Measurements from ENCODE around the gene NRIP1.

Gene NRIP1

DNA sequence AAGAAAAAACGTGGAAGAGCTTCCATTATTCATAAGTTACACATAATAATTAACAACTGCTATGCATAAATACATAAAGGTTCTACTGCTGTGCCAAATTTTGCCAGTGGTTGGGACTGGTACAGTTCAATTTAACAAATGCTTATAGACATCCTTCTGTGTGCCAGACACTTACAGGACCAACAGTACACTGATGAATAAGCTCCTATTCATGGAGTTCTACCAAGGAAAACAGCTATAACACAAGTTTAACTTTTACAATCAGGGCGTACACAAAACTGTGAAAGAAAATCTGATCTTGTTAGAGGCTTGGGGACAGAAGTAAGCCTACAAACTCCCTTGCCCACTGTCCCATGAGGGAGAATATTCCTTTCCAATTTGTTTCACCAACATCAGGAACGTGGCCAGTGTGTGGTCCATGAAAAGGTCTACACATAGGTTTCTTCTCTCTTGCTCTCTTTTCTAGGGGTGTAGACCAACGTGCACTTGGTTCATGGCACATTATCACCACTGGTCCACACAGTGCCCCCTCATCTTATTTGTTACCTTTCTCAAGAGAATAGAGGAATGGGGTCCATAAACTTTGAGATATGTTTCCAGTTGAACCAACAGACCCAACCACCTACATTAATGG lies 10.1 kb downstream of the NRIP1 start:
- Histone ChIP-seq H3K4me2 (no peak overlapping the region), H3K4me1 (ENCODE audit: low read depth, poor library complexity, severe bottlenecking) (no peaks in the 10 kb centered on the region)

DNA sequence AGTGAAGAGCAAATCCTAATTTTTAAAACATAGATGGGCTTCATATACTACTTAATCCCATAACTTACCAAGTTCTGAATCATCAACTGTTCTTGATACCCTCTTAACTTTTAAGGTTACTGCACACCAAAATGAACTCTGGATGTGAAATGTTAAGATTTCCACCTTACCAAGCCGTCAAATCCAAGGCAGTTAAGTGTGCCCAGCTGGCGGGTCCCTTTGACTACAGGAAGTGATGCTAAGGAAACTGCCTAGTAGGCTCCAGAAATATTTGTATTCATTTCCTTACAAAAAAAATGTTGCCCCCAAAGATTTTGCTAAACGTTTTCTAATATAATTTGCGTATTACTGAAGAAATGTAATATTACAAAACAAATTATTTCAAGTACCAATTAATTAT lies 10.7 kb downstream of the NRIP1 start:
- Histone ChIP-seq H3K79me2 (ENCODE audit: insufficient read depth, low read depth) (peaks cover 34% of the 10 kb centered on the region; the same call in 1 of the 2 replicates), H3K36me3 (ENCODE audit: insufficient read depth) (no peaks in the 10 kb centered on the region), H2AFZ (ENCODE audit: low read depth) (no peak overlapping the region), H3K4me2 (no peak overlapping the region), H3K4me3 (IDR thresholded peaks at IDR 0.05; ENCODE audit: insufficient read depth, low read depth, low read length) (no peak overlapping the region), H3K27ac (no peak overlapping the region), H3K4me1 (ENCODE audit: low read depth, poor library complexity, severe bottlenecking) (no peaks in the 10 kb centered on the region), H3K9ac (no peak overlapping the region), H4K20me1 (ENCODE audit: insufficient read depth) (no peaks in the 10 kb centered on the region), H3K27me3 (ENCODE audit: insufficient read depth, low read depth) (no peaks in the 10 kb centered on the region)
- TF ChIP-seq, protein P1, sequence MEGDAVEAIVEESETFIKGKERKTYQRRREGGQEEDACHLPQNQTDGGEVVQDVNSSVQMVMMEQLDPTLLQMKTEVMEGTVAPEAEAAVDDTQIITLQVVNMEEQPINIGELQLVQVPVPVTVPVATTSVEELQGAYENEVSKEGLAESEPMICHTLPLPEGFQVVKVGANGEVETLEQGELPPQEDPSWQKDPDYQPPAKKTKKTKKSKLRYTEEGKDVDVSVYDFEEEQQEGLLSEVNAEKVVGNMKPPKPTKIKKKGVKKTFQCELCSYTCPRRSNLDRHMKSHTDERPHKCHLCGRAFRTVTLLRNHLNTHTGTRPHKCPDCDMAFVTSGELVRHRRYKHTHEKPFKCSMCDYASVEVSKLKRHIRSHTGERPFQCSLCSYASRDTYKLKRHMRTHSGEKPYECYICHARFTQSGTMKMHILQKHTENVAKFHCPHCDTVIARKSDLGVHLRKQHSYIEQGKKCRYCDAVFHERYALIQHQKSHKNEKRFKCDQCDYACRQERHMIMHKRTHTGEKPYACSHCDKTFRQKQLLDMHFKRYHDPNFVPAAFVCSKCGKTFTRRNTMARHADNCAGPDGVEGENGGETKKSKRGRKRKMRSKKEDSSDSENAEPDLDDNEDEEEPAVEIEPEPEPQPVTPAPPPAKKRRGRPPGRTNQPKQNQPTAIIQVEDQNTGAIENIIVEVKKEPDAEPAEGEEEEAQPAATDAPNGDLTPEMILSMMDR (conservative IDR thresholded peaks at IDR 0.05; ENCODE audit: low read depth, low read length): no peak

More for the DNA sequence above, 10.1 kb downstream of the NRIP1 start:
- Histone ChIP-seq H2AFZ (ENCODE audit: low read depth) (no peak overlapping the region), H3K79me2 (ENCODE audit: insufficient read depth, low read depth) (peaks cover 40% of the 10 kb centered on the region; the same call in 1 of the 2 replicates), H3K9ac (no peak overlapping the region), H3K4me3 (IDR thresholded peaks at IDR 0.05; ENCODE audit: insufficient read depth, low read depth, low read length) (no peak overlapping the region), H3K27me3 (ENCODE audit: insufficient read depth, low read depth) (no peaks in the 10 kb centered on the region), H4K20me1 (ENCODE audit: insufficient read depth) (no peaks in the 10 kb centered on the region), H3K27ac (no peak overlapping the region), H3K36me3 (ENCODE audit: insufficient read depth) (no peaks in the 10 kb centered on the region)
- TF ChIP-seq, protein P1 (conservative IDR thresholded peaks at IDR 0.05; ENCODE audit: low read depth, low read length): no peak

DNA sequence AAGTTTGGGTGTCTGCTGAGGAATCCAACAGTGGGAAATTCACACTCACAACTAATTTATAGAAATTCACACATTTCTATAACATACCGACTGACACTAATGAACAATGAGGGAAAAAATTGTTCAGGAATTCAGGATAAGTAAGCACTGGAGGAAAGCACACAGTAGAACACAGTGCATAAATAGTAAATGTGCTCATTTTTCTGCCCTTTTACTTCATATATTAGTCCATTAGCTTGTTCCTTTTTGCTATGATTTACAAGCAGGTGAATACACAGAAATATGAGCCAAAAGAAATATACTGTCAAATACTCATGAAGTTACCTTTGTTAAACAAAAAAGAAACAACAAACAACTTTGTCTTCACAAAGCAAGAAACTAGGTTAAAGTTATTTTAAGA lies 11.3 kb downstream of the NRIP1 start:
- TF ChIP-seq, protein P1 (conservative IDR thresholded peaks at IDR 0.05; ENCODE audit: low read depth, low read length): no peak
- Histone ChIP-seq H3K4me1 (ENCODE audit: low read depth, poor library complexity, severe bottlenecking) (no peaks in the 10 kb centered on the region), H3K79me2 (ENCODE audit: insufficient read depth, low read depth) (peaks cover 28% of the 10 kb centered on the region; the same call in 1 of the 2 replicates), H3K27me3 (ENCODE audit: insufficient read depth, low read depth) (no peaks in the 10 kb centered on the region), H3K4me2 (no peak overlapping the region), H3K27ac (no peak overlapping the region), H3K4me3 (IDR thresholded peaks at IDR 0.05; ENCODE audit: insufficient read depth, low read depth, low read length) (no peak overlapping the region), H2AFZ (ENCODE audit: low read depth) (no peak overlapping the region), H3K9ac (no peak overlapping the region), H3K36me3 (ENCODE audit: insufficient read depth) (no peaks in the 10 kb centered on the region), H4K20me1 (ENCODE audit: insufficient read depth) (no peaks in the 10 kb centered on the region)

DNA sequence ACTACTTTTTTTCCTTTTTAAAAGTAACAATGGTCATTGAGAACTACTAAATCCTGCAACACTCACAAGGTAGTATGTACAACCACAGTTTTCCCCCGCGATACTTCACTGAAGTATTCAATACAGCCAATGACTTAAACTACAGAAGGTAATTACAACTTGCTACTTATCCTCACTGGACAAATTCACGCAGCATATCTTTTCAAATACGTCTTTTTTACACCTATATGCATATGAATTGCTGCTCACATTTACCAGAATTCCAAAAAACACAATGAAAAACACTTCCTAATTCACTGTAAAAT lies 12.4 kb downstream of the NRIP1 start:
- no peak overlapping the region for H3K9ac ChIP-seq
- no peaks in the 10 kb centered on the region for H3K4me1 ChIP-seq (ENCODE audit: low read depth, poor library complexity, severe bottlenecking)
- no peaks in the 10 kb centered on the region for H3K36me3 ChIP-seq (ENCODE audit: insufficient read depth)
- no peak overlapping the region for H3K4me2 ChIP-seq
- no peaks in the 10 kb centered on the region for H3K27me3 ChIP-seq (ENCODE audit: insufficient read depth, low read depth)
- no peak overlapping the region for H2AFZ ChIP-seq (ENCODE audit: low read depth)
- TF ChIP-seq, protein P1 (conservative IDR thresholded peaks at IDR 0.05; ENCODE audit: low read depth, low read length): no peak
- no peaks in the 10 kb centered on the region for H4K20me1 ChIP-seq (ENCODE audit: insufficient read depth)
- peaks cover 20% of the 10 kb centered on the region; the same call in 1 of the 2 replicates for H3K79me2 ChIP-seq (ENCODE audit: insufficient read depth, low read depth)
- H3K4me3 ChIP-seq (IDR thresholded peaks at IDR 0.05; ENCODE audit: insufficient read depth, low read depth, low read length): no peak overlapping the region
- no peak overlapping the region for H3K27ac ChIP-seq

Data from KMS-11 (cell line).